Measurements from ENCODE around the gene KRTAP2-1.
"Not testable (repeated sequence)": the region's sequence is repeated elsewhere in the genome, so short reads cannot be mapped to it uniquely, and the experiment has no call there.

Gene KRTAP2-1

DNA sequence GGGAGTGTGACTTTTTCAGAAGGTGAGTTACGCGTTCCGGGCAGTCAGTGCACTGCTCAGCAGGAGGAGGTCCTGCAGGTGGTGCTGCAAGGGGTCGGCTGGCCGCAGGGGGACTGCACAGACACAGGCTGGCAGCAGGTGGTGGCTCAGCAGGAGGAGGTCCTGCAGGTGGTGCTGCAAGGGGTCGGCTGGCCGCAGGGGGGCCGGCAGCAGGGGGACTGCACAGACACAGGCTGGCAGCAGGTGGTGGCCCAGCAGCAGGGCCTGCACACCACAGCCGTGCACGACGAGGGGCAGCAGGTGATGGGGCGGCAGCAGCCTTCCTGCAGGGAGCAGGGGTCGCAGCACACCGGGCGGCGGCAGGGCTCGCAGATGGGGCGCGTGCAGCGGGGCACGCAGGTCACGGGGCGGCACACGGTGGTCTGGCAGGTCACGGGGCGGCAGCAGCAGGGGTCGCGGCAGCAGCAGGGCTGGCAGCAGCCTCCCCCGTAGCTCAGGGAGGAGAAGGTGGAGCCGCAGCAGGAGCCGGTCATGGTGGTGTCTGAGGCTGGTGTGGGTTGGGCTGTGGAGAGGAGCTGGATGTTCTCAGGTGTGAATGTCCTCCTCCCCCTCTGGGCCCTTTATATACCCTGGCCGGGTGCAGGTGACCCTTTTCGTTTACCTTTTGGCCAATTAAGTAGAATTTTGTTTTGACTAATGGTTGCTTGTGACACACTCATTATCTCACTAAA lies at the start of gene KRTAP2-1:
KRTAP2-1 (minus strand) TSS at position 582 of the 731 bp plus-strand sequence; CDS start at position 533, 49 bp downstream.
- not testable (repeated sequence) for H3K4me3 ChIP-seq (ENCODE audit: low read depth, low read length); DNase-seq (ENCODE audit: low read depth)

GRCh38 chr17:41096055-41096454 lies 48.9 kb upstream of the KRTAP2-1 start:
- H3K4me3 ChIP-seq (ENCODE audit: low read depth, low read length) = no peak overlapping the region
- no peak for TF ChIP-seq CTCF (IDR thresholded peaks at IDR 0.05; ENCODE audit: control insufficient read depth, extremely low read depth, insufficient read depth)
- DNase-seq (ENCODE audit: low read depth) = no peak

DNA sequence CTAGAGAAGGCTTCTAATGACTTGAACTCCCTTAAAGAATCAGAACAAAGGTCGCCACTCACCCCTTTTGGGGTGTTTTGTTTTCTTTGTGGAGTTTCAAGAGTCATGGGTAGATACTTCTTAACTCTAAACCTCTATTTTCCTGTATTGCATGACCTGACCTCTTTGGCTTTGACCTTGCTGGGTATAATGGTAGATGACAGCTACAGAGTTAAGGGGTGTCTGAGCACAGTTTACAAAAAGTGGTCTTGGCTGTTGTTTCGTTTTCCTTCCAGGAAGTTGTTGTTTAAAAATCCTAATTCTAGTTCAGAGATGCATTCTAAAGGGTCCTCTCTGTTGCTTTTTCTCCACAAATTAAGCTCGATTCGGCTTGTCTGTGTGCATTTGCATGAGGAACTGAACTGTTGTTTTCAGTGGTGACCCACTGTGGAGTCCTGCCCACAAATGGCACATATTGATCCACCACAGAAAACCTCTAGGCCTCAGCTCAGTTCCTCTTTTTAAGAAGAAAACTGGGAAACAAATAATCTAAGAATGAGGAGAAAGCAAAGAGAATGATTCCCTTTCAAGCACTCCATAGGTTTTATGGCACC lies 41.7 kb upstream of the KRTAP2-1 start:
- DNase-seq (ENCODE audit: low read depth); H3K4me3 ChIP-seq (ENCODE audit: low read depth, low read length): not testable (repeated sequence)

DNA sequence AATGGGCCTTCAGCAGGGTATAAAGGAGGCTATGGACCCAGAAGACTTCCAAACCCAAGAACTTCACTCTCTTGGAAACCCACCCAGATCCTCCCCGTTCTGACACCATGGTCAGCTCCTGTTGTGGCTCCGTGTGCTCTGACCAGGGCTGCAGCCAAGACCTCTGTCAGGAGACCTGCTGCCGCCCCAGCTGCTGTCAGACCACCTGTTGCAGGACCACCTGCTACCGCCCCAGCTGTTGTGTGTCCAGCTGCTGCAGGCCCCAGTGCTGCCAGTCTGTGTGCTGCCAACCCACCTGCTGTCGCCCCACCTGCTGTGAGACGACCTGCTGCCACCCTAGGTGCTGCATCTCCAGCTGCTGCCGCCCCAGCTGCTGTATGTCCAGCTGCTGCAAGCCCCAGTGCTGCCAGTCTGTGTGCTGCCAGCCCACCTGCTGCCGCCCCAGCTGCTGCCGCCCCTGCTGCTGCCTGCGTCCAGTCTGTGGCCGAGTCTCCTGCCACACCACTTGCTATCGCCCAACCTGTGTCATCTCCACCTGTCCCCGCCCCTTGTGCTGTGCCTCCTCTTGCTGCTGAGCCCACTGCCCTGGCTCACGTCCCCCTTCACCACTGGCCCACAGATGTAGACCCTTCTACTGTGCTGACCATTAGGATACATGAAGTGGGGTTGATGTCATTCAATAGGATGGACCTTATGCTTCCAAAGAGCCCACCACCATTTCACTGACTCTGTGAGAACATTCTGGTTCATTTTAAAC lies 37.2 kb upstream of the KRTAP2-1 start, which contains the start of gene KRTAP4-7:
KRTAP4-7 (plus strand) TSS at position 51 of the 757 bp plus-strand sequence; CDS start at position 108, 57 bp downstream.
- DNase-seq (ENCODE audit: low read depth) = not testable (repeated sequence)

GRCh38 chr17:41083427-41083826 lies 36.3 kb upstream of the KRTAP2-1 start:
- DNase-seq (ENCODE audit: low read depth); H3K4me3 ChIP-seq (ENCODE audit: low read depth, low read length): not testable (repeated sequence)

More for the DNA sequence above, 37.2 kb upstream of the KRTAP2-1 start, which contains the start of gene KRTAP4-7:
- H3K4me3 ChIP-seq (ENCODE audit: low read depth, low read length) = not testable (repeated sequence)

GRCh38 chr17:41082626-41083025 lies 35.5 kb upstream of the KRTAP2-1 start:
- DNase-seq (ENCODE audit: low read depth) = no peak
- no peak for TF ChIP-seq CTCF (IDR thresholded peaks at IDR 0.05; ENCODE audit: control insufficient read depth, extremely low read depth, insufficient read depth)

DNA sequence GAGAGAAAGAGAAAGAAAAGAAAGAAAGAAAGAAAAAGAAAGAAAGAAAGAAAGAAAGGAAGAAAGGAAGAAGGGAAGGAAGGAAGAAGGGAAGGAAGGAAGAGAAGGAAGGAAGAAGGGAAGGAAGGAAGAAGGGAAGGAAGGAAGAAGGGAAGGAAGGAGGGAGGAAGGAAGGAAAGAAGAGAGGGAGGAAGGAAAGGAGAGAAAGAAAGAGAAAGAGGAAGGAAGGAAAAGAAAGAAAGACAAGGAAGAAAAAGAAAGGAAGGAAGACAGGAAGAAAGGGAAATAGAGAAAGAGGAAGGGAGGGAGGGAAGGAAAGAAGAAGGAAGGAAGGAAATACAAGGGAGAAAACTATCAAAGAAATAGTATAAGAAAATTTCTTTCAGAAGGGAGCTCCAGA lies 29.7 kb upstream of the KRTAP2-1 start:
- H3K4me3 ChIP-seq (ENCODE audit: low read depth, low read length) = no peak overlapping the region
- no peak for TF ChIP-seq CTCF (IDR thresholded peaks at IDR 0.05; ENCODE audit: control insufficient read depth, extremely low read depth, insufficient read depth)
- no peak for DNase-seq (ENCODE audit: low read depth)

More at GRCh38 chr17:41082626-41083025, 35.5 kb upstream of the KRTAP2-1 start:
- no peak overlapping the region for H3K4me3 ChIP-seq (ENCODE audit: low read depth, low read length)

DNA sequence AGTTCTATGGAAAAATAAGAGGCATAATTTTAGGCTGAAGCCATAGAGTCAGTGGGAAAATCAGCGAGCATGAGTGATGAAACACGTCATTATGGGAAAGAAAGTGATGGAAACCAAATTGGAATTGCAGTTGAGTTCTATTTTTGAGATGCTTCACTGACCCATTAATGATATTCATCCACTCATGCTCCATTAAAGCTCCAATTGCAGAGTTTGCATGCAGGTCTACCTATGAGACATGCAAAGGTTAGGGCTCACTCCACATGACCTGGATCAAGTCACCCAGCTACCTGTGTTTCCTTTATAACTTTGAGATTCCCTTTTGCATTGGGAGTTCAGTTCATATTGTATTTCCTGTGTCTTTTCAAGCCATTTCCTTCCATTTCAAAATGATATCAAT lies 26.6 kb upstream of the KRTAP2-1 start:
- DNase-seq (ENCODE audit: low read depth) = no peak
- TF ChIP-seq CTCF (IDR thresholded peaks at IDR 0.05; ENCODE audit: control insufficient read depth, extremely low read depth, insufficient read depth) = no peak
- no peak overlapping the region for H3K4me3 ChIP-seq (ENCODE audit: low read depth, low read length)
